SK-N-SH (cell line): ENCODE data around the gene AGFG2.
"Not testable (repeated sequence)": the region's sequence is repeated elsewhere in the genome, so short reads cannot be mapped to it uniquely, and the experiment has no call there.

ENCODE experiments used
- CTCF ChIP-seq: fragments of 200-600 bp; sonication (generic); IDR thresholded peaks from 2 replicates; pipeline ENCODE4 v1.6.1; 2017; ENCODE audit warnings: antibody characterized with exemption, mild to moderate bottlenecking, moderate library complexity
- EP300 ChIP-seq, 2 experiments: IDR thresholded peaks; 2 replicates each; pipeline versions ENCODE4 v1.4.0 to v1.6.1; 2012; ENCODE audit warnings: borderline replicate concordance in 1 of 2, low read depth in 1 of 2, low read length in 1 of 2
- EZH2phosphoT487 ChIP-seq: fragments of 200-600 bp; sonication (generic); IDR thresholded peaks from 2 replicates; pipeline ENCODE4 v1.6.1; 2017; ENCODE audit warnings: low read depth, mixed run types, mild to moderate bottlenecking, antibody characterized with exemption, moderate library complexity, borderline replicate concordance
- FOSL2 ChIP-seq: IDR thresholded peaks from 2 replicates; pipeline ENCODE4 v1.4.0; 2012; ENCODE audit warnings: low read depth, mild to moderate bottlenecking, moderate library complexity, borderline replicate concordance
- FOXJ3 ChIP-seq: sonication (generic); formaldehyde crosslinking; IDR thresholded peaks from 2 replicates; pipeline ENCODE4 v1.5.1; 2020; ENCODE audit warnings: mild to moderate bottlenecking, missing genetic modification reagents
- MXI1 ChIP-seq: IDR thresholded peaks from 2 replicates; pipeline ENCODE4 v1.6.1; 2012; ENCODE audit warnings: mild to moderate bottlenecking, low read depth, low read length, improper control_type of control experiment
- NRF1 ChIP-seq: IDR thresholded peaks from 2 replicates; pipeline ENCODE4 v1.6.1; 2012; ENCODE audit warnings: low read depth, mild to moderate bottlenecking, low read length
- REST ChIP-seq: IDR thresholded peaks from 2 replicates; pipeline ENCODE4 v1.6.1; 2012; ENCODE audit warnings: mild to moderate bottlenecking, low read depth, low read length, moderate library complexity
- TF ChIP-seq, protein P1 (sequence below): IDR thresholded peaks from 2 replicates; pipeline ENCODE4 v1.4.0; 2012; ENCODE audit warnings: low read depth

DNA sequence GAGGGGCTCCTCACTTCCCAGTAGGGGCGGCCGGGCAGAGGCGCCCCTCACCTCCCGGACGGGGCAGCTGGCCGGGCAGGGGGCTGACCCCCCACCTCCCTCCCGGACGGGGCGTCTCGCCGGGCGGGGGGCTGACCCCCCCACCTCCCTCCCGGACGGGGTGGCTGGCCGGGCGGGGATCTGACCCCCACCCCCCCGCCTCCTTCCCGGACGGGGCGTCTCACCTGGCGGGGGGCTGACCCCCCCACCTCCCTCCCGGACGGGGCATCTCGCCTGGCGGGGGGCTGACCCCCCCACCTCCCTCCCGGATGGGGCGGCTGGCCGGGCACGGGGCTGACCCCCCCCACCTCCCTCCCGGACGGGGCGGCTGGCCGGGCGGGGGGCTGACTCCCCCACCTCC is 15.8 kb upstream of the AGFG2 start:
- TF ChIP-seq CTCF; FOSL2; EP300 (IDR thresholded peaks at IDR 0.05; ENCODE audit: borderline replicate concordance in 1 of 2, low read depth in 1 of 2, low read length in 1 of 2); NRF1; MXI1; EZH2phosphoT487; REST; FOXJ3 (CRISPR knock-in tag): not testable (repeated sequence)
- TF ChIP-seq, protein P1, sequence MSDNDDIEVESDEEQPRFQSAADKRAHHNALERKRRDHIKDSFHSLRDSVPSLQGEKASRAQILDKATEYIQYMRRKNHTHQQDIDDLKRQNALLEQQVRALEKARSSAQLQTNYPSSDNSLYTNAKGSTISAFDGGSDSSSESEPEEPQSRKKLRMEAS = not testable (repeated sequence)
